ENCODE results near the gene RPTOR.

The RPTOR gene

GRCh38 chr17:80916246-80916645 is 371.6 kb downstream of the RPTOR start:
- no peak for DNase-seq (ENCODE audit: low spot score)

- DNase-seq (ENCODE audit: low spot score): no peak
Observed at GRCh38 chr17:80917716-80918560, 373.3 kb downstream of the RPTOR start.

GRCh38 chr17:80918731-80919130 is 374.1 kb downstream of the RPTOR start:
- no peak for DNase-seq (ENCODE audit: low spot score)

GRCh38 chr17:80919331-80920311 is 375.0 kb downstream of the RPTOR start:
- no peak for DNase-seq (ENCODE audit: low spot score)

GRCh38 chr17:80920441-80920840 is 375.8 kb downstream of the RPTOR start:
- no peak for DNase-seq (ENCODE audit: low spot score)

GRCh38 chr17:80921159-80921558 is 376.5 kb downstream of the RPTOR start:
- no peak for DNase-seq (ENCODE audit: low spot score)

- DNase-seq (ENCODE audit: low spot score): no peak
Observed at GRCh38 chr17:80921741-80922579, 377.3 kb downstream of the RPTOR start.

GRCh38 chr17:80922580-80923160 is 378.0 kb downstream of the RPTOR start:
- DNase-seq (ENCODE audit: low spot score): no peak

- no peak for DNase-seq (ENCODE audit: low spot score)
Observed at GRCh38 chr17:80923211-80924110, 378.8 kb downstream of the RPTOR start.

GRCh38 chr17:80924111-80924806 is 379.6 kb downstream of the RPTOR start:
- DNase-seq (ENCODE audit: low spot score): no peak

- DNase-seq (ENCODE audit: low spot score): no peak
Observed at GRCh38 chr17:80924807-80925610, 380.4 kb downstream of the RPTOR start.

GRCh38 chr17:80925688-80926335 is 381.2 kb downstream of the RPTOR start:
- no peak for DNase-seq (ENCODE audit: low spot score)

- DNase-seq (ENCODE audit: low spot score): no peak
Observed at GRCh38 chr17:80926591-80927250, 382.1 kb downstream of the RPTOR start.

GRCh38 chr17:80927791-80928216 is 383.2 kb downstream of the RPTOR start:
- no peak for DNase-seq (ENCODE audit: low spot score)

GRCh38 chr17:80929449-80929848 is 384.8 kb downstream of the RPTOR start:
- no peak for DNase-seq (ENCODE audit: low spot score)

GRCh38 chr17:80930335-80931279 is 386.0 kb downstream of the RPTOR start:
- DNase-seq (ENCODE audit: low spot score): no peak
